Immature natural killer cell (primary cell): ENCODE measurements around the gene C10orf71. TPM values are rescaled to one million over a fixed set of nuclear protein-coding genes. Genes with fewer than 3 reads are reported as not detected.
A peak's percentile ranks its signal among the peaks of the same experiment; 100 is the strongest.

Source experiments
- DNase-seq, 3 donors: peaks; one replicate each; pipeline ENCODE4 v3.0.0; 2022; ENCODE audit warnings: mixed read lengths in 1 of 3
- H3K27ac Mint-ChIP-seq, 6 donors: one replicate each; pipeline ENCODE4 v1.8.0; 2020; ENCODE audit warnings: mixed read lengths in 6 of 6, mild to moderate bottlenecking in 5 of 6, inconsistent platforms in 4 of 6, moderate library complexity in 3 of 6
- H3K27me3 Mint-ChIP-seq, 3 donors: one replicate each; pipeline ENCODE4 v1.8.0; 2020 to 2021; ENCODE audit warnings: low read depth in 3 of 3, mild to moderate bottlenecking in 3 of 3, mixed read lengths in 3 of 3, moderate library complexity in 3 of 3, inconsistent platforms in 1 of 3
- H3K36me3 Mint-ChIP-seq, 3 donors: one replicate each; pipeline ENCODE4 v1.8.0; 2020; ENCODE audit warnings: mixed read lengths in 3 of 3, inconsistent platforms in 2 of 3, mild to moderate bottlenecking in 2 of 3
- H3K4me1 Mint-ChIP-seq, 2 donors: one replicate each; pipeline ENCODE4 v1.8.0; 2020; ENCODE audit warnings: inconsistent platforms in 2 of 2, mild to moderate bottlenecking in 2 of 2, mixed read lengths in 2 of 2, moderate library complexity in 1 of 2
- H3K4me3 Mint-ChIP-seq, 5 donors: one replicate each; pipeline ENCODE4 v1.8.0; 2020; ENCODE audit warnings: mild to moderate bottlenecking in 5 of 5, mixed read lengths in 5 of 5, inconsistent platforms in 3 of 5, moderate library complexity in 3 of 5
- H3K9me3 Mint-ChIP-seq, 6 donors: one replicate each; pipeline ENCODE4 v1.8.0; 2020; ENCODE audit warnings: mild to moderate bottlenecking in 6 of 6, mixed read lengths in 6 of 6, inconsistent platforms in 4 of 6, moderate library complexity in 3 of 6
- polyA plus RNA-seq, 3 donors: library from polyadenylated mRNA; unstranded; fragments of 300-500 nt; fragmentation: Illumina TruSeq; gene quantifications; one replicate each; pipeline ENCODE4 v1.2.3, GENCODE V29; 2021

C10orf71 gene
- polyA plus RNA-seq, 3 donors from 2014 or later, result not detected

GRCh38 chr10:49264177-49264677 is 34.7 kb upstream of the C10orf71 start:
- H3K27ac Mint-ChIP-seq, result peak overlapping the region; percentile 35 to 93 (median 78)
- H3K4me1 Mint-ChIP-seq, result peaks cover 36 to 48% of the 10 kb centered on the region in 2 donors

DNA sequence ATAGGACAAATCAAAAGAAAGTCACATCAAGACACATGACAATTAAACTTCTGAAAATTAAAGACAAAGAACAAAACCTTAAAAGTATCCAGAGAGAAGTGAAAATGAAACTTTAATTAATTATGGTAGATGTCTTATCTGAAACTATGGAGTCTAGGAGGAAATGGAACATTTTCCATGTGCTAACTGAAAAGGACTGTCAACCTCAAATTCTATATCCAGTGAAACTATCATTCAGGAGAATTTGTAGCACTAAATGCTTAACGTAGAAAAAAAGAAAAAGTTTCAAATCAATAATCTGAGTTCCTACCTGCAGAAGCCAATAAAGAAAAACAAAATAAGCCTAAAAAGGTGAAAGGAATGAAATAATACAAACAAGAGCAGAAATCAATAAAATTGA is 33.1 kb upstream of the C10orf71 start:
- Mint-ChIP-seq H3K27ac (no peak overlapping the region), H3K9me3 (peaks cover 15 to 26% (median 21%) of the 10 kb centered on the region in 6 donors), H3K4me3 (no peak overlapping the region)

More at GRCh38 chr10:49264177-49264677, 34.7 kb upstream of the C10orf71 start:
- Mint-ChIP-seq H3K9me3 (peaks cover 15 to 26% (median 21%) of the 10 kb centered on the region in 6 donors), H3K4me3 (peak overlapping the region; percentile 51 to 80 (median 56)), H3K36me3 (peaks cover 14 to 19% (median 16%) of the 10 kb centered on the region in 3 donors), H3K27me3 (peaks cover 0 to 6% (median 0%) of the 10 kb centered on the region in 3 donors)
- no peak for DNase-seq

DNA sequence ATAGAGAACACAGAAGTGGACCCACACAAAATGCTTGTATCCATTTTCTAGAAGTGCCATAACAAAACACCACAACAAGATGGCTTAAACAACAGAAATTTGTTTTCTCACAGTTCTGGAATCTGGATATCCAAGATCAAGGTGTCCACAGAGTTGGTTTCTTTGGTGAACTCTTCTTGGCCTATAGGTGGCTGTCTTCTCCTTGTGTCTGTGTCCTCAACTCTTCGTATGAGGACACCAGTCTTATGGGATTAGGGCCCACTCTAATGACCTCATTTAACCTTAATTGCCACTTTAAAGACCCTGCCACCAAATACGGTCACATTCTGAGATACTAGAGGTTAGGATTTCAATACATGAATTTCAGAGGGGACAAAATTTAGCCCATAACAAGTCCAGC is 30.8 kb upstream of the C10orf71 start:
- Mint-ChIP-seq H3K4me1 (peaks cover 44 to 60% of the 10 kb centered on the region in 2 donors), H3K9me3 (peaks cover 15 to 26% (median 21%) of the 10 kb centered on the region in 6 donors), H3K4me3 (no peak overlapping the region), H3K27ac (no peak overlapping the region), H3K27me3 (peaks cover 0 to 6% (median 3%) of the 10 kb centered on the region in 3 donors), H3K36me3 (peaks cover 14 to 19% (median 16%) of the 10 kb centered on the region in 3 donors)
- no peak for DNase-seq

More for the DNA sequence above, 33.1 kb upstream of the C10orf71 start:
- H3K4me1 Mint-ChIP-seq, result peaks cover 37 to 56% of the 10 kb centered on the region in 2 donors
- H3K27me3 Mint-ChIP-seq, result peaks cover 0 to 6% (median 0%) of the 10 kb centered on the region in 3 donors
- DNase-seq, result no peak
- peaks cover 14 to 19% (median 16%) of the 10 kb centered on the region in 3 donors for H3K36me3 Mint-ChIP-seq

- no peak for DNase-seq
- Mint-ChIP-seq H3K36me3 (peaks cover 13 to 19% (median 14%) of the 10 kb centered on the region in 3 donors), H3K9me3 (peaks cover 15 to 26% (median 21%) of the 10 kb centered on the region in 6 donors), H3K27ac (peak overlapping the region in 1 of 6 donors; percentile 20), H3K27me3 (peaks cover 0 to 6% (median 3%) of the 10 kb centered on the region in 3 donors), H3K4me1 (peaks cover 39 to 60% of the 10 kb centered on the region in 2 donors), H3K4me3 (no peak overlapping the region)
Measured at GRCh38 chr10:49269523-49269922, 29.4 kb upstream of the C10orf71 start.

DNA sequence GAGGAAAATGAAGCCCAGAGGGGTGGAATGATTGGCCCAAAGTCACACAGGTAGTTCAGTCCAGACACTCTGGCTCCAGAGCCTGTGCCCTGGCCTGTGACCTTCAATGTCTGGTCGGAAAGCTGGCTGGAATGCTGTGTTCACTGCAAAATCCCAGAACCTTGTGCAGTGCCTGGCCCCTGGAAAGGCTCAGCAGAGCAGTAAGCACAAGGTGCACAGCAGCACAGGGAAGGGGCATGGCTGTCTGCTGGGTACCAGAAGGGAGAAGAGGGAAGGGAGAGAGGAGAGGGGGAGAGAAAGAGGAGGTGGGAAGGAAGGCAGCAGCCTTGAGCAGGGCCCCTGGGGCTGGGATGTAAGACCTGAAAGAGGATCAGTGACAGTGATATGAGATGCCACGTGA is 28.4 kb upstream of the C10orf71 start:
- Mint-ChIP-seq H3K27me3 (peaks cover 0 to 6% (median 3%) of the 10 kb centered on the region in 3 donors), H3K9me3 (peaks cover 10 to 18% (median 15%) of the 10 kb centered on the region in 6 donors), H3K4me3 (peak overlapping the region in 1 of 5 donors; percentile 8), H3K4me1 (peaks cover 36 to 55% of the 10 kb centered on the region in 2 donors), H3K36me3 (peaks cover 12 to 13% (median 13%) of the 10 kb centered on the region in 3 donors), H3K27ac (peak overlapping the region; percentile 11 to 88 (median 73))
- DNase-seq, result no peak

DNA sequence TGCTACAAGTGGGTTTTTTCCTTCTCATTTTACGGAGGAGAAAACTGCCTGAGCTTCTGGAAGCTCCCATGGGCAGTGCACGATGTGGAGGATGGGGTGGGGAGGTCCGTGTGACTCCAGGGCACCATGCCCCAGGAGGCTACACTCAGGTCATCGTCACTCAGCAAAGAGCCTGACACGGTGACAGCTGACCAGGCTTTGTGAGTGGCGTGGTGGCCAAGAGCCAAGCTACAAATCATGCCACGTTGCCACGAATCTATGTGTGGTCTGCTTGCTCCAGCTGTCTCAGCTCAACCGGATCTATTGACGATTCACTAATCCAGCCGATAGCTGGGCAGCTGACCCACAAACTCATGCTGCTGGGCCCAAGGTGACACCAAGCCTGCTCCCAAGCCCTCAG is 27.6 kb upstream of the C10orf71 start:
- peaks cover 2 to 3% (median 2%) of the 10 kb centered on the region in 3 donors for H3K27me3 Mint-ChIP-seq
- no peak overlapping the region for H3K4me3 Mint-ChIP-seq
- peak overlapping the region in 5 of 6 donors; percentile 11 to 99 (median 89) for H3K27ac Mint-ChIP-seq
- peaks cover 36 to 48% of the 10 kb centered on the region in 2 donors for H3K4me1 Mint-ChIP-seq
- peaks cover 4 to 5% (median 5%) of the 10 kb centered on the region in 3 donors for H3K36me3 Mint-ChIP-seq
- no peak for DNase-seq
- H3K9me3 Mint-ChIP-seq, result peaks cover 3 to 11% (median 7%) of the 10 kb centered on the region in 6 donors

DNA sequence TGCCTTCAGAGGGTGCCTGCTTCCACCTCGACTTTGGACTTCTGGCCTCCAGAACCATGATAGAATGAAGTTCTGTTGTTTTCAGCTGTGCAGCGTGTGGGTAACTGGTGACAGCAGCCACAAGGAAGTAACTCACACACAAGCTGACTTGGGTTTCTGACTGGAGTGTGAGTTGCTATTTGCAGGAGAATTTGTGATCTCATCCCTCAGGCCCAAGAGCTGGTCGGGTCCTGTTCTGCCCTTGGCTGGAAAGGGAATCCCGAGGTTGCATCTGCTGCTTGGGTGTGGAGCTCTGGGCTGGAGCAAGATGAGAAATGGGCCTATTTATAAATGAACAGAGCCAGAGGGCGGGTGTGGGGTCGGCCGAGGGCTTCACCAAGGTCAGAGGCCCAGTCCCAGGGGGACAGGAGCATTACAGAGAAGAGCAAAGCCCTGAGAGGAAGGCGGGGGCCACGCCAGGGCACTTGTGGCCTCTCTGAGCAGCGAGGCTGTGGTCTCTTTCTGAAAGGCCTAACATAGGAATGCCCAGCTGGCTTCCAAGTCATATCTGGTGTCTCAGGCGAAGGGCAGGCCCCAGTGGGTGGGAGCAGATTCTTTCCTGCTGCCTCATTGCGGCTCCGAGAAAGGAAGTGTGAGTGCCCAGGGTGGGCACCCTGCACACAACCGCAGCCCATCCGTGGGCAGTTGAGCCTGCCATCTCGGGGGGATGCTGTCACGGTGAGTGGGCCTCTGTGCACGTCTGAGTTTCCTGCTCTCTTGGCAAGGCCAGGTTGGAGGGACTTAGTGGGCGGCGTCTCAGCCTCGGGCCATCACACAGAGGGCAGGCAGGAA is 26.5 kb upstream of the C10orf71 start:
- Mint-ChIP-seq H3K4me1 (peaks cover 36 to 48% of the 10 kb centered on the region in 2 donors), H3K27ac (peak overlapping the region; percentile 86 to 99 (median 90)), H3K4me3 (peak overlapping the region; percentile 63 to 82 (median 65)), H3K27me3 (peaks cover 2 to 3% (median 2%) of the 10 kb centered on the region in 3 donors), H3K36me3 (peaks cover under 1 to 1% (median under 1%) of the 10 kb centered on the region in 3 donors), H3K9me3 (peaks cover 0 to 4% (median under 1%) of the 10 kb centered on the region in 6 donors)
- peak; percentile 36 to 55 (median 37) for DNase-seq

DNA sequence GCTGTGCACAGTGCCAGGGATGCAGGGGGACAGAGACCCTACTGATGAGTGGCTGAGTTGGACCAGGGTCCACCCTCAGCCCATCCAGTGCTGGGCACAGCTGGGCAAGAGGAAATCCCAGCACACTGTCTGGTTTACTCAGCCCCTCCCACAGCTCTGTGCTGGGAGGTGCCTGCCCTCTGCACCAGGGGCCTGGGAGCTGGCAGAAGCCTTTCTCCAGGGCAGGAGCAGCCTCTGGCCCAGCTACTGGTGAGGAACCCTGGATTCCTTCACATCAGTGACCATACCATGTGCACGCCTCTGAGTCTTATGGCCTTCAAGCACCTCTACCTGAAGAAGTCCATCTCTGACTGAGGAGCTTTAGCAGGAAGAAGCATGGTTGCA is 25.9 kb upstream of the C10orf71 start:
- Mint-ChIP-seq H3K9me3 (no peaks in the 10 kb centered on the region), H3K27ac (peak overlapping the region; percentile 86 to 99 (median 90)), H3K36me3 (no peaks in the 10 kb centered on the region), H3K4me1 (peaks cover 36 to 48% of the 10 kb centered on the region in 2 donors), H3K27me3 (peaks cover 2 to 3% (median 2%) of the 10 kb centered on the region in 3 donors), H3K4me3 (peak overlapping the region; percentile 63 to 82 (median 65))
- DNase-seq, result no peak

GRCh38 chr10:49273626-49274025 is 25.3 kb upstream of the C10orf71 start:
- Mint-ChIP-seq H3K27ac (peak overlapping the region in 5 of 6 donors; percentile 74 to 99 (median 92)), H3K9me3 (no peaks in the 10 kb centered on the region), H3K27me3 (peaks cover 2 to 3% (median 2%) of the 10 kb centered on the region in 3 donors), H3K36me3 (no peaks in the 10 kb centered on the region), H3K4me1 (peaks cover 36 to 49% of the 10 kb centered on the region in 2 donors), H3K4me3 (peak overlapping the region; percentile 18 to 65 (median 63))
- no peak for DNase-seq

- Mint-ChIP-seq H3K4me1 (peaks cover 45 to 61% of the 10 kb centered on the region in 2 donors), H3K4me3 (no peak overlapping the region), H3K27ac (no peak overlapping the region), H3K27me3 (peaks cover 2 to 3% (median 2%) of the 10 kb centered on the region in 3 donors), H3K9me3 (no peaks in the 10 kb centered on the region), H3K36me3 (no peaks in the 10 kb centered on the region)
- DNase-seq, result no peak
Measured at GRCh38 chr10:49274886-49275285, 24.1 kb upstream of the C10orf71 start.

GRCh38 chr10:49275896-49276295 is 23.1 kb upstream of the C10orf71 start:
- no peak for DNase-seq

GRCh38 chr10:49276596-49276995 is 22.4 kb upstream of the C10orf71 start:
- Mint-ChIP-seq H3K27ac (no peak overlapping the region), H3K4me3 (no peak overlapping the region), H3K9me3 (no peaks in the 10 kb centered on the region), H3K4me1 (peaks cover 44 to 55% of the 10 kb centered on the region in 2 donors), H3K27me3 (peaks cover 2 to 3% (median 3%) of the 10 kb centered on the region in 3 donors), H3K36me3 (no peaks in the 10 kb centered on the region)
- no peak for DNase-seq

More at GRCh38 chr10:49275896-49276295, 23.1 kb upstream of the C10orf71 start:
- H3K4me1 Mint-ChIP-seq, result peaks cover 48 to 60% of the 10 kb centered on the region in 2 donors
- H3K9me3 Mint-ChIP-seq, result no peaks in the 10 kb centered on the region
- H3K36me3 Mint-ChIP-seq, result no peaks in the 10 kb centered on the region
- peaks cover 2 to 3% (median 2%) of the 10 kb centered on the region in 3 donors for H3K27me3 Mint-ChIP-seq
- peak overlapping the region in 4 of 6 donors; percentile 22 to 73 (median 38) for H3K27ac Mint-ChIP-seq
- no peak overlapping the region for H3K4me3 Mint-ChIP-seq

- H3K36me3 Mint-ChIP-seq, result no peaks in the 10 kb centered on the region
- H3K27me3 Mint-ChIP-seq, result peaks cover under 1 to 3% (median 2%) of the 10 kb centered on the region in 3 donors
- H3K27ac Mint-ChIP-seq, result no peak overlapping the region
- no peak overlapping the region for H3K4me3 Mint-ChIP-seq
- H3K4me1 Mint-ChIP-seq, result peaks cover 30 to 41% of the 10 kb centered on the region in 2 donors
- DNase-seq, result no peak
- no peaks in the 10 kb centered on the region for H3K9me3 Mint-ChIP-seq
Measured at GRCh38 chr10:49277973-49278372, 21.0 kb upstream of the C10orf71 start.
